HG03097 (cell line): Measurements from ENCODE around the gene EIF4G3.

ENCODE experiments used
- ATAC-seq: cut with Tn5 transposase; IDR thresholded peaks from one replicate; pipeline ENCODE4 v1.9.1; 2021; ENCODE audit not compliant: unreplicated experiment, low FRiP score

The EIF4G3 gene

DNA sequence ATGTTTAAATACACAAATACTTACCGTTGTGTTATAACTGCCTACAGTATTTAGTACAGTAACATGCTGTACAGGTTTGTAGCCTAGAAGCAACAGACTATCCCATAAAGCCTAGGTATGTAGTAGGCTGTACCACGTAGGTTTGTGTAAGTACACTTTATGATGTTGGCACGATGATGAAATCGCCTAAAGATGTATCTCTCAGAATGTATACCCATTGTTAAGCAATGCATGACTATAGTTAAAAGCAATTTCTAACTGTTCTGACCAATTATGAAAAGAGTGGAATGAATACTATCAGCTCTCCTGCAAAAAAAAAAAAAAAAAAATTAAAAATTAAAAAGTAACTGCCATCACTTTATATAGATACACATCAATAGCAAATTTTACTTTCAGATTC is 401.0 kb downstream of the EIF4G3 start:
- ATAC-seq: no peak

DNA sequence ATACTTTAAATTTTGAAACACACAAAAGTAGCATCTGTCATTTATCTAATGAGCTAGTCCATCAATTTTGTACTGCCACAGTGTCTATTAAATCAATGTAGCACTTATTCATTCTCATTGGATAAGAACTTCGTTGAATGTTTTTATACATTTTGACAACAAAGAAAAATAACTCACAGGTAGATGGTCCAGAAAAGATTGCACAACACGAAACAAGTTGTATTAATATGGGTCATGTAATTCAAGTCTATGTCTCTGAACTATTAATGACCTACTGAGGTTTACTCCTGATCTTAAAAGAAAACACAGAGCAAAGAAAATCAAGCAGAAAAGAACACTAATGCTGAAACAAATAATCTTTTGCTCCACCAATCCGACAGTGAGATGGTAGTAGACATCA is 404.9 kb downstream of the EIF4G3 start:
- no peak for ATAC-seq

DNA sequence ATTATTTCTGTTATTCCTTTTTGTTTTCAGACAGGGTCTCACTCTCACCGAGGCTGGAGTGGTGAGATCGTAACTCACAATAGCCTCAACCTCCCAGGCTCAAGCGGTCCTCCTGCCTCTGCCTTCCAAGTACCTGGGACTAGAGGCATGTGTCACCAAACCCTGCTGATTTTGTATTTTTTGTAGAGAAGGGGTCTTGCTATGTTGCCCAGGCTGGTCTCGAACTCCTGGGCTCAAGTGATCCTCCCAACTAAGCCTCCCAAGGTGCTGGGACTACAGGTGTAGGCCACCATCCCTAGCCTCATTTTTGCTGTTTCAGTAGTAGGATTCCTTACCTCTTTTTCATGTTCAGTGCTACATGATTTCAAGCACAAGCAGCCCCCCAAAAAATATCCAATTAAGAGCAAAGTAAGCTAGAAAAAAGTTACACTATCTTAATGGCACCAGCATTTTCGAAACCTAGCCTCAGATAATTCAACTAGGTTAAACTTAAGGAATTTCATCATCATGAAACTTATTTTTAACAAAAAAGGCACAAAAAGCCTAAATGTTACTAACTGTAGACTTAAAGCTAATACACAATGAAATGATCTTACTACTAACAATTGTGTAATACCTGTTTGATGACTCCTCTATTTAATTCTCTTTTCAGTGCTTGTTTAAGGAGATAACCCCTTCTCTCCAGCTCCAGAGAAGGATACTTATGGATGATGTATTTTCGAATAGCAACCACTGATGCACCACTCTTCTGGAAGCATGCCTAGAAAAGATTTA is 406.2 kb downstream of the EIF4G3 start:
- no peak for ATAC-seq

DNA sequence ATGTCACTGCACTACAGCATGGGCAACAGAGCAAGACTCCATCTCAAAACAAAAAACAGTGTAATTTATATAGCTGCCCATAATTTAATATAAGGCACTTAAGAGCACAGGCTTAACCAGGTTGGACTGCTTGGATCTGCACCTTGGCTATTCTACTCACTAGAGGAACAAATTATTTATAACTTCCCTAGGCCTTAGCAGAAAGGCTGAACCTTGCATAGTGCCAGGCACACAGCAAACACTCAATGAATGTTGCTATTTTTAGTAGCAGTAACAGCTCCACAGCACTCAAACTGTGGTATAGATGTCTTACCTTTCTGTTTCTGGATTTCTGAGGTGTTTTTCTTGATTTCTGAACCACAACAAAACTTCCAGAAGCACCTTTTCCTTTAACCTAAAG is 409.4 kb downstream of the EIF4G3 start:
- no peak for ATAC-seq

DNA sequence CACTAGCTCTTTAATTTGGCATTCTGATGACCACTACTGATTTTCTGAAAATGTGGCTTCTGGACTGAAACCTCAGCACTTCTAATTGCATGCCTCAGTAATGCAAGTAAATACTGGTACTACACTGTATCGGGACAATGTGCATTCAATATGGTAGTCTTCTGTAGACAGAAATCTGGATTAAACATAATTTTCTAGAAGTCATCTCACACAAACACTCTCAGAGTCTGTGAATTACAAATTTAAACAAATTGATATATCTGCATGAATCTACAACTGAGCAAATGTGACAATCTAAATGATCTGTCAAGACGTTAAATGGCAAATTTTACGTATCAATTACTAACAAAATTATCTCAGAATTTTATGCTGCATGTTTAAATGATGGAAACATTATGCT is 413.3 kb downstream of the EIF4G3 start:
- ATAC-seq: no peak

DNA sequence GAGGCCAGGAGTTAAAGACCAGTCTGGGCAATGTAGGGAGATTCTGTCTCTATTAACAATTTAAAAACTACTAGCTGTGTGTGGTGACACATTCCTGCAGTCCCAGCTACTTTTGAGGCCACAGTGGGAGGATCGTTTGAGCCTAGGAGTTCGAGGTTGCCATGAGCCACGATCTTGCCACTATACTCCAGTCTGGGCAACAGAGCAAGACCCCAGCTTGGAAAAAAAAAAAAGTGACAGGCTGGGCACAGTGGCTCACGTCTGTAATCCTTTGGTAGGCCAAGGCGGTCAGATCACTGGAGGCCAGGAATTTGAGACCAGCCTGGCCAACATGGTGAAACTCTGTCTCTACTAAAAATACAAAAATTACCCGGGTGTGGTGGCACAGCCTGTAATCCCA is 416.4 kb downstream of the EIF4G3 start:
- ATAC-seq: no peak
